IMR-90 (cell line): ENCODE measurements around the gene LILRB1. TPM values are rescaled to one million over a fixed set of nuclear protein-coding genes. Genes with fewer than 3 reads are reported as not detected.

ENCODE experiments used
- ATAC-seq: fragments of 200-7000 bp; cut with Tn5 transposase; 2 replicates; pipeline ENCODE4 v1.9.1; 2020; ENCODE audit warnings: low read depth, mild to moderate bottlenecking, moderate library complexity
- BruUV-seq: library from RNA; stranded (reverse); fragments of 400-500 nt; replicated peaks from 2 replicates; lab custom pipeline; 2021; lab: Mats Ljungman, UMichigan
- CTCF ChIA-PET: fragments of 300-600 bp; formaldehyde crosslinking; extraction: SDS; loops from one replicate; lab custom pipeline; 2021; ENCODE audit warnings: antibody characterized with exemption; lab: Yijun Ruan, JAX
- POLR2A ChIA-PET: fragments of 300-600 bp; sonication (Branson Sonifier 250); formaldehyde crosslinking; loops from one replicate; lab custom pipeline; 2022; ENCODE audit warnings: antibody characterized with exemption; ENCODE audit not compliant: unreplicated experiment; lab: Charles Lee
- DNase-seq: peaks from one replicate; pipeline ENCODE4 v3.0.0; 2013
- H2AFZ ChIP-seq: replicated peaks from 2 replicates; pipeline ENCODE3; 2013; ENCODE audit warnings: low read length, mild to moderate bottlenecking; ENCODE audit not compliant: poor library complexity
- H2AK5ac ChIP-seq: 2 replicates; pipeline ENCODE4 v1.6.1; 2013; ENCODE audit warnings: low read depth, low read length, inconsistent platforms
- H2AK9ac ChIP-seq: replicated peaks from 2 replicates; pipeline ENCODE3; 2013; ENCODE audit warnings: mild to moderate bottlenecking, low read depth, low read length, moderate library complexity; ENCODE audit not compliant: poor library complexity
- H2BK120ac ChIP-seq: 2 replicates; pipeline ENCODE4 v1.6.1; 2013; ENCODE audit warnings: low read depth, low read length, inconsistent platforms
- H2BK15ac ChIP-seq: 3 replicates; pipeline ENCODE4 v1.6.1; 2013; ENCODE audit warnings: low read depth, low read length, inconsistent platforms
- H2BK20ac ChIP-seq: 2 replicates; pipeline ENCODE4 v1.6.1; 2013; ENCODE audit warnings: low read depth, mild to moderate bottlenecking, inconsistent platforms, low read length, moderate library complexity
- H2BK5ac ChIP-seq: 2 replicates; pipeline ENCODE4 v1.6.1; 2013; ENCODE audit warnings: mild to moderate bottlenecking, low read depth, low read length, inconsistent platforms; ENCODE audit not compliant: poor library complexity, severe bottlenecking
- H3K14ac ChIP-seq: replicated peaks from 2 replicates; pipeline ENCODE4 v1.6.1; 2013; ENCODE audit warnings: low read depth, low read length, inconsistent platforms
- H3K18ac ChIP-seq: 2 replicates; pipeline ENCODE4 v1.6.1; 2013; ENCODE audit warnings: low read depth, low read length, control low read depth
- H3K23ac ChIP-seq: 2 replicates; pipeline ENCODE4 v1.6.1; 2013; ENCODE audit warnings: low read depth, low read length, inconsistent platforms
- H3K27ac ChIP-seq: 2 replicates; pipeline ENCODE4 v1.5.1; 2013; ENCODE audit warnings: mild to moderate bottlenecking, control low read depth, low read length; ENCODE audit not compliant: insufficient read depth
- H3K27me3 ChIP-seq: 2 replicates; pipeline ENCODE4 v1.6.1; 2013; ENCODE audit warnings: low read length; ENCODE audit not compliant: control insufficient read depth, insufficient read depth
- H3K36me3 ChIP-seq: 2 replicates; pipeline ENCODE4 v1.6.1; 2013; ENCODE audit warnings: low read length, mixed read lengths; ENCODE audit not compliant: control insufficient read depth, insufficient read depth
- H3K4ac ChIP-seq: 2 replicates; pipeline ENCODE4 v1.6.1; 2013; ENCODE audit warnings: low read depth, low read length, inconsistent platforms
- H3K4me1 ChIP-seq: 2 replicates; pipeline ENCODE4 v1.6.1; 2013; ENCODE audit warnings: low read length, mixed read lengths; ENCODE audit not compliant: control insufficient read depth, insufficient read depth
- H3K4me2 ChIP-seq: 2 replicates; pipeline ENCODE4 v1.6.1; 2013; ENCODE audit warnings: low read depth, mild to moderate bottlenecking, control low read depth, low read length, moderate library complexity
- H3K4me3 ChIP-seq: 2 replicates; pipeline ENCODE4 v1.5.1; 2013; ENCODE audit warnings: low read depth, mild to moderate bottlenecking, control low read depth, low read length, moderate library complexity; ENCODE audit not compliant: insufficient read depth
- H3K56ac ChIP-seq: 2 replicates; pipeline ENCODE4 v1.6.1; 2013; ENCODE audit warnings: low read length, inconsistent platforms; ENCODE audit not compliant: insufficient read depth; ENCODE audit errors: extremely low read depth
- H3K79me1 ChIP-seq, 2 experiments: 2 replicates each; pipeline ENCODE4 v1.6.1; 2013; ENCODE audit warnings: low read length in 2 of 2, inconsistent platforms in 1 of 2, low read depth in 1 of 2
- H3K9ac ChIP-seq: 2 replicates; pipeline ENCODE4 v1.6.1; 2013; ENCODE audit warnings: low read depth, low read length, control low read depth
- H3K9me1 ChIP-seq: 2 replicates; pipeline ENCODE4 v1.6.1; 2013; ENCODE audit warnings: low read length, inconsistent platforms; ENCODE audit not compliant: insufficient read depth
- H3K9me3 ChIP-seq: 2 replicates; pipeline ENCODE4 v1.6.1; 2013; ENCODE audit warnings: low read length; ENCODE audit not compliant: control insufficient read depth, insufficient read depth
- H4K20me1 ChIP-seq: 2 replicates; pipeline ENCODE4 v1.6.1; 2013; ENCODE audit warnings: low read length, inconsistent platforms; ENCODE audit not compliant: insufficient read depth
- H4K5ac ChIP-seq: 2 replicates; pipeline ENCODE4 v1.6.1; 2013; ENCODE audit warnings: mild to moderate bottlenecking, low read depth, low read length, control low read depth
- H4K8ac ChIP-seq, 2 experiments: 2 replicates each; pipeline ENCODE4 v1.6.1; 2013; ENCODE audit warnings: low read depth in 2 of 2, low read length in 2 of 2, control low read depth in 1 of 2, inconsistent platforms in 1 of 2
- H4K91ac ChIP-seq: 2 replicates; pipeline ENCODE4 v1.6.1; 2013; ENCODE audit warnings: low read depth, low read length, inconsistent platforms; ENCODE audit not compliant: insufficient read depth
- BHLHE40 ChIP-seq: fragments of 150-350 bp; IDR thresholded peaks from 2 replicates; pipeline ENCODE4 v1.6.1; 2016; ENCODE audit warnings: mild to moderate bottlenecking, low read depth, low read length
- CEBPB ChIP-seq: IDR thresholded peaks from 2 replicates; pipeline ENCODE4 v1.6.1; 2012; ENCODE audit warnings: low read depth, low read length, improper control_type of control experiment
- CHD1 ChIP-seq: IDR thresholded peaks from 2 replicates; pipeline ENCODE4 v1.6.1; 2012; ENCODE audit warnings: low read depth, low read length, improper control_type of control experiment
- MXI1 ChIP-seq: IDR thresholded peaks from 2 replicates; pipeline ENCODE4 v1.6.1; 2012; ENCODE audit warnings: low read depth, mild to moderate bottlenecking, low read length, moderate library complexity, borderline replicate concordance
- NFE2L2 ChIP-seq: fragments of 150-350 bp; IDR thresholded peaks from 2 replicates; pipeline ENCODE4 v1.6.1; 2016; ENCODE audit warnings: low read depth, mild to moderate bottlenecking, low read length
- RCOR1 ChIP-seq: IDR thresholded peaks from 2 replicates; pipeline ENCODE4 v1.6.1; 2012; ENCODE audit warnings: mild to moderate bottlenecking, low read length, improper control_type of control experiment; ENCODE audit not compliant: insufficient replicate concordance
- RFX5 ChIP-seq: IDR thresholded peaks from 2 replicates; pipeline ENCODE4 v1.8.0; 2012; ENCODE audit warnings: low read depth, mild to moderate bottlenecking, low read length, moderate library complexity
- SMC3 ChIP-seq: fragments of 150-350 bp; IDR thresholded peaks from 2 replicates; pipeline ENCODE4 v1.6.1; 2016; ENCODE audit warnings: low read depth, mild to moderate bottlenecking, antibody characterized with exemption, low read length, moderate library complexity
- USF2 ChIP-seq: fragments of 150-350 bp; IDR thresholded peaks from 2 replicates; pipeline ENCODE4 v1.6.1; 2017; ENCODE audit warnings: mild to moderate bottlenecking, antibody characterized with exemption, low read length, low read depth
- WGBS, 2 experiments: methylation state at CpG; one replicate each; pipeline versions ENCODE4 v1.1.5 to v1.1.7; 2013; ENCODE audit warnings: missing lambda C conversion rate in 2 of 2; ENCODE audit not compliant: insufficient read length in 1 of 2; ENCODE audit errors: extremely low coverage in 2 of 2; 5-methylcytosine and 5-hydroxymethylcytosine counted together
- dilution Hi-C: fragments of 300-500 bp; cut with HindIII; formaldehyde crosslinking; loops from one replicate; pipeline ENCODE4 v1.14.3; 2018; ENCODE audit warnings: low sequenced_read_pairs; ENCODE audit not compliant: unreplicated experiment
- in situ Hi-C: fragments of 300-500 bp; cut with MboI; formaldehyde crosslinking; loops from 3 replicates; pipeline ENCODE4 v1.14.3; 2019; ENCODE audit warnings: low sequenced_read_pairs, inconsistent platforms, mixed read lengths
- intact Hi-C: fragments of 100-400 bp; cut with micrococcal nuclease; formaldehyde crosslinking; loops from 2 replicates; pipeline ENCODE4 v1.10.0; 2022
- polyA plus RNA-seq, 3 experiments: library from polyadenylated mRNA; depleted of rRNA; stranded (reverse); fragments of >200 nt; gene quantifications; 2 replicates each; pipeline ENCODE4 v1.2.3, GENCODE V29; 2012; ENCODE audit warnings: low replicate concordance in 1 of 3
- total RNA-seq: library from RNA; depleted of rRNA; stranded (reverse); fragments of >200 nt; gene quantifications from 2 replicates; pipeline ENCODE4 v1.2.3, GENCODE V29; 2012
- TF ChIP-seq, protein P1 (sequence below): fragments of 150-350 bp; IDR thresholded peaks from 2 replicates; pipeline ENCODE4 v1.6.1; 2016; ENCODE audit warnings: low read depth, mild to moderate bottlenecking, low read length, moderate library complexity, borderline replicate concordance
- TF ChIP-seq, protein P2 (sequence below): conservative IDR thresholded peaks from 2 replicates; pipeline ENCODE4 v1.5.1; 2012; ENCODE audit warnings: mild to moderate bottlenecking, low read depth, low read length, improper control_type of control experiment

LILRB1 gene
- total and polyA plus RNA-seq, 2 of the 4 experiments (the other 2 are of a cell fraction), result not detected

DNA sequence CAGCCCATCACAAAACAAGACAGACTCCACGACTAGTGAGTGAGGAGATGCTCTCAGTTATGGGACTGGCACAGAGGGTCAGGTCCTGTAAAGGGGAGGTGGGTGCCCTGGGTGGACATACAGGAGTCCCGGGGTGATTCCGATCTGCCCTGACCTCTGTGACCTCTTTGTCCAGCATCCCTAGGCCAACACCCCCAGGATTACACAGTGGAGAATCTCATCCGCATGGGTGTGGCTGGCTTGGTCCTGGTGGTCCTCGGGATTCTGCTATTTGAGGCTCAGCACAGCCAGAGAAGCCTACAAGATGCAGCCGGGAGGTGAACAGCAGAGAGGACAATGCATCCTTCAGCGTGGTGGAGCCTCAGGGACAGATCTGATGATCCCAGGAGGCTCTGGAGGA is 43.3 kb upstream of the LILRB1 start:
- Histone ChIP-seq H2BK120ac (no peak overlapping the region), H3K79me1 (no peaks in the 10 kb centered on the region), H2BK5ac (no peak overlapping the region), H3K4ac (no peak overlapping the region), H3K4me2 (no peak overlapping the region), H2BK20ac (no peak overlapping the region), H2BK15ac (no peak overlapping the region), H3K4me3 (no peak overlapping the region), H2AK9ac (no peak overlapping the region), H2AK5ac (no peak overlapping the region), H4K91ac (no peak overlapping the region), H3K9me3 (peaks cover 28% of the 10 kb centered on the region), H3K4me1 (no peaks in the 10 kb centered on the region), H3K9me1 (no peaks in the 10 kb centered on the region), H3K36me3 (no peaks in the 10 kb centered on the region), H3K9ac (no peak overlapping the region), H4K20me1 (no peaks in the 10 kb centered on the region), H3K14ac (no peak overlapping the region), H4K8ac (no peak overlapping the region), H4K5ac (no peak overlapping the region), H2AFZ (no peak overlapping the region), H3K23ac (no peak overlapping the region), H3K56ac (no peak overlapping the region), H3K18ac (no peak overlapping the region), H3K27ac (no peak overlapping the region), H3K27me3 (no peaks in the 10 kb centered on the region)
- POLR2A ChIA-PET, result no interaction called here
- CTCF ChIA-PET, result no interaction called here
- no TSS peak for BruUV-seq
- TF ChIP-seq, protein P1, sequence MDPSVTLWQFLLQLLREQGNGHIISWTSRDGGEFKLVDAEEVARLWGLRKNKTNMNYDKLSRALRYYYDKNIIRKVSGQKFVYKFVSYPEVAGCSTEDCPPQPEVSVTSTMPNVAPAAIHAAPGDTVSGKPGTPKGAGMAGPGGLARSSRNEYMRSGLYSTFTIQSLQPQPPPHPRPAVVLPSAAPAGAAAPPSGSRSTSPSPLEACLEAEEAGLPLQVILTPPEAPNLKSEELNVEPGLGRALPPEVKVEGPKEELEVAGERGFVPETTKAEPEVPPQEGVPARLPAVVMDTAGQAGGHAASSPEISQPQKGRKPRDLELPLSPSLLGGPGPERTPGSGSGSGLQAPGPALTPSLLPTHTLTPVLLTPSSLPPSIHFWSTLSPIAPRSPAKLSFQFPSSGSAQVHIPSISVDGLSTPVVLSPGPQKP, result no peak
- TF ChIP-seq CHD1, result no peak
- TF ChIP-seq, protein P2, sequence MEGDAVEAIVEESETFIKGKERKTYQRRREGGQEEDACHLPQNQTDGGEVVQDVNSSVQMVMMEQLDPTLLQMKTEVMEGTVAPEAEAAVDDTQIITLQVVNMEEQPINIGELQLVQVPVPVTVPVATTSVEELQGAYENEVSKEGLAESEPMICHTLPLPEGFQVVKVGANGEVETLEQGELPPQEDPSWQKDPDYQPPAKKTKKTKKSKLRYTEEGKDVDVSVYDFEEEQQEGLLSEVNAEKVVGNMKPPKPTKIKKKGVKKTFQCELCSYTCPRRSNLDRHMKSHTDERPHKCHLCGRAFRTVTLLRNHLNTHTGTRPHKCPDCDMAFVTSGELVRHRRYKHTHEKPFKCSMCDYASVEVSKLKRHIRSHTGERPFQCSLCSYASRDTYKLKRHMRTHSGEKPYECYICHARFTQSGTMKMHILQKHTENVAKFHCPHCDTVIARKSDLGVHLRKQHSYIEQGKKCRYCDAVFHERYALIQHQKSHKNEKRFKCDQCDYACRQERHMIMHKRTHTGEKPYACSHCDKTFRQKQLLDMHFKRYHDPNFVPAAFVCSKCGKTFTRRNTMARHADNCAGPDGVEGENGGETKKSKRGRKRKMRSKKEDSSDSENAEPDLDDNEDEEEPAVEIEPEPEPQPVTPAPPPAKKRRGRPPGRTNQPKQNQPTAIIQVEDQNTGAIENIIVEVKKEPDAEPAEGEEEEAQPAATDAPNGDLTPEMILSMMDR, result no peak
- TF ChIP-seq RFX5, result no peak
- no peak for TF ChIP-seq NFE2L2
- no peak for TF ChIP-seq MXI1
- no peak for TF ChIP-seq RCOR1
- TF ChIP-seq CEBPB, result no peak
- no peak for TF ChIP-seq SMC3
- no peak for TF ChIP-seq USF2
- TF ChIP-seq BHLHE40, result no peak
- no peak for DNase-seq
- no peak for ATAC-seq
- dilution Hi-C loops, result no loop called here
- in situ Hi-C loops, result no loop called here
- intact Hi-C loops, result no loop called here
- 30% methylated on average over 3 of the region's 7 CpGs; no CpG with 5 or more reads in 1 of the 2 experiments for WGBS, 2 experiments
